PFSK-1 (cell line): ENCODE results near the gene RALGPS1.

Experiments
- FOXP2 ChIP-seq: optimal IDR thresholded peaks from 2 replicates; pipeline ENCODE3; 2011; ENCODE audit warnings: borderline replicate concordance, control low read depth, inconsistent platforms; ENCODE audit not compliant: insufficient read depth; ENCODE audit errors: extremely low read length, extremely low read depth
- POLR2AphosphoS5 ChIP-seq: IDR thresholded peaks from 2 replicates; pipeline ENCODE4 v1.6.1; 2012; ENCODE audit warnings: low read depth, mild to moderate bottlenecking, control low read depth, low read length, moderate library complexity
- SIN3A ChIP-seq: IDR thresholded peaks from 2 replicates; pipeline ENCODE4 v1.6.1; 2012; ENCODE audit warnings: mild to moderate bottlenecking, low read length, moderate library complexity, borderline replicate concordance; ENCODE audit not compliant: insufficient read depth
- TAF1 ChIP-seq: IDR thresholded peaks from 2 replicates; pipeline ENCODE4 v1.6.1; 2012; ENCODE audit warnings: low read length, control low read depth, borderline replicate concordance; ENCODE audit not compliant: insufficient read depth
- TF ChIP-seq, protein P1 (sequence below), 2 experiments: IDR thresholded peaks; 2 replicates each; pipeline versions ENCODE4 v1.6.1 to v1.8.0; 2011 to 2012; ENCODE audit warnings: low read depth in 2 of 2, low read length in 2 of 2, control low read depth in 1 of 2, inconsistent platforms in 1 of 2, mild to moderate bottlenecking in 1 of 2, moderate library complexity in 1 of 2; ENCODE audit not compliant: insufficient read depth in 1 of 2

Gene RALGPS1

DNA sequence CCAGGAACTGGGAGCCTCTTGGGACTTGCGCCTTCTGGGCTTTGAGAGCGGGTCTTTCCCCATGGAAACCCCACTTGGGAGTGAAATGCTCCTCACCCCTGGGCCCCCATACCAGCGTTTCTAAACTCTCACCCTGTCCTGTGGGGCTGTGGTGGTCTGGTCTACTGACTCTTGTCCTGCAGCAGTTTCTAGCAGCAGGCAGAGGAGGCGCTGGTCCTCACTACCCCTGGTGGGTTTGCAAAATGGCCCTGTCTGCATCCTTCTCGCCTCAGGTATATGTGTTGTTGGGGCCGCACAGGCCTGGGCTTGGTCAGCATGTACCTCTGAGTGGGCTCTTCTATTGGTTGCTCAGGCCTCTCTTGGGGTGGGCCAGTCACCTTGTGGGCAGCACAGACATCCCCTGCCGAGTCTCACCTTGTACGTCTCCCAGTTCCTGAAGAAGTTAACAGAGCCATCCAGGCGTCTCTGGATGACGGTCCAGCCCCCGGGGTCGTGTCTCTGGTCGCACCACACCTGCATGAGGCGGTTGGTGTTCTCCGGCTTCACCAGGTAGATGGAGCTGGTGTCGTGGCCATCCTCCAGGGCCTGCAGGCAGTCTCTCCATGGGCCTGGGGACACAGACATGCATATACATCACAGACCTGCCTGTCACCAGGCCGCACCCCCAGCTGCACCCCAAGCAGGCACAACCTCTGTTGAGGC, 178.9 kb downstream of the RALGPS1 start:
- TF ChIP-seq POLR2AphosphoS5 (no peak), SIN3A (no peak), FOXP2 (no peak), TAF1 (no peak)
- TF ChIP-seq, protein P1, sequence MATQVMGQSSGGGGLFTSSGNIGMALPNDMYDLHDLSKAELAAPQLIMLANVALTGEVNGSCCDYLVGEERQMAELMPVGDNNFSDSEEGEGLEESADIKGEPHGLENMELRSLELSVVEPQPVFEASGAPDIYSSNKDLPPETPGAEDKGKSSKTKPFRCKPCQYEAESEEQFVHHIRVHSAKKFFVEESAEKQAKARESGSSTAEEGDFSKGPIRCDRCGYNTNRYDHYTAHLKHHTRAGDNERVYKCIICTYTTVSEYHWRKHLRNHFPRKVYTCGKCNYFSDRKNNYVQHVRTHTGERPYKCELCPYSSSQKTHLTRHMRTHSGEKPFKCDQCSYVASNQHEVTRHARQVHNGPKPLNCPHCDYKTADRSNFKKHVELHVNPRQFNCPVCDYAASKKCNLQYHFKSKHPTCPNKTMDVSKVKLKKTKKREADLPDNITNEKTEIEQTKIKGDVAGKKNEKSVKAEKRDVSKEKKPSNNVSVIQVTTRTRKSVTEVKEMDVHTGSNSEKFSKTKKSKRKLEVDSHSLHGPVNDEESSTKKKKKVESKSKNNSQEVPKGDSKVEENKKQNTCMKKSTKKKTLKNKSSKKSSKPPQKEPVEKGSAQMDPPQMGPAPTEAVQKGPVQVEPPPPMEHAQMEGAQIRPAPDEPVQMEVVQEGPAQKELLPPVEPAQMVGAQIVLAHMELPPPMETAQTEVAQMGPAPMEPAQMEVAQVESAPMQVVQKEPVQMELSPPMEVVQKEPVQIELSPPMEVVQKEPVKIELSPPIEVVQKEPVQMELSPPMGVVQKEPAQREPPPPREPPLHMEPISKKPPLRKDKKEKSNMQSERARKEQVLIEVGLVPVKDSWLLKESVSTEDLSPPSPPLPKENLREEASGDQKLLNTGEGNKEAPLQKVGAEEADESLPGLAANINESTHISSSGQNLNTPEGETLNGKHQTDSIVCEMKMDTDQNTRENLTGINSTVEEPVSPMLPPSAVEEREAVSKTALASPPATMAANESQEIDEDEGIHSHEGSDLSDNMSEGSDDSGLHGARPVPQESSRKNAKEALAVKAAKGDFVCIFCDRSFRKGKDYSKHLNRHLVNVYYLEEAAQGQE (IDR thresholded peaks at IDR 0.05; ENCODE audit: insufficient read depth in 1 of 2, low read depth in 2 of 2, low read length in 2 of 2), result no peak

DNA sequence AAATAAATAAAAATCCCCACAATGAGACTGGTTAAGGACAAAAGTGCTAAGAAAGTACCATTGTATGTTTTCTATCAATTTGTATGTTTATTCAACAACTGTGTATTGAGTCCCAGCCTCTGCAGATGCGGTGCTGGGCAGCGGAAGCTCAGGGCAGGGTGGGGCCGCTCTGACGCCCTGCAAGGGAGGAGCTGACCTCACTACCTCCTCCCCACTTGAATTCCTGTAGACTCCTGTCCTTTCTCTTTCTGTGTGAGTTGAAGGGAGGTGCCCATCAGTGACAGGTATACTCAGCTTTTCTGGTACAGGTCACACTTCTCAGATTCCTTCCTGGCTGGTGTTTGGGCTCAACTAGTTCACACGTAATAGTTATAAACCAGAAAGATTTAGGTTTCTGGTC, 180.8 kb downstream of the RALGPS1 start:
- TF ChIP-seq, protein P1 (IDR thresholded peaks at IDR 0.05; ENCODE audit: insufficient read depth in 1 of 2, low read depth in 2 of 2, low read length in 2 of 2), result no peak
- TF ChIP-seq TAF1 (no peak), POLR2AphosphoS5 (no peak), SIN3A (no peak), FOXP2 (no peak)

DNA sequence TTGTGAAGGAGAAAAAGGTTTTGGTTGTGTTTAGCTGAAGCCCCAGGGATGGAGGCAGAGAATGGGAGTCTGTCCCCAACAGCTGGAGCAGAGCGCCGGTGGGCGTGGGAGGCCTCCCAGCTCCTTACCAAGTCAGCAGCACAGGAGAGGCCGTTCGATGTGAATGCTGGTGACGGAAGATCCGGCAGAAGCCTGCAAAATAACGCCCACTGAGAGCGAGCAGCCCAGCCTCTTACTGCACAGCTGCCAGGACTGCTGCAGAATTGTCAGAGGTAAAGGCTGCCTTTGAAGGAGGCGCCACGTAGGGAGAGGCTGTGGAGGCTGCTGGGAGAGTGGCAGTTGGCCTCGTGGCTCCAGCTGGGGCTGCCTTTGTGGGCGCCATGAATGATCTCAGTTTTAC, 181.6 kb downstream of the RALGPS1 start:
- no peak for TF ChIP-seq POLR2AphosphoS5
- no peak for TF ChIP-seq TAF1
- TF ChIP-seq, protein P1 (IDR thresholded peaks at IDR 0.05; ENCODE audit: insufficient read depth in 1 of 2, low read depth in 2 of 2, low read length in 2 of 2), result no peak
- TF ChIP-seq SIN3A, result no peak
- no peak for TF ChIP-seq FOXP2

DNA sequence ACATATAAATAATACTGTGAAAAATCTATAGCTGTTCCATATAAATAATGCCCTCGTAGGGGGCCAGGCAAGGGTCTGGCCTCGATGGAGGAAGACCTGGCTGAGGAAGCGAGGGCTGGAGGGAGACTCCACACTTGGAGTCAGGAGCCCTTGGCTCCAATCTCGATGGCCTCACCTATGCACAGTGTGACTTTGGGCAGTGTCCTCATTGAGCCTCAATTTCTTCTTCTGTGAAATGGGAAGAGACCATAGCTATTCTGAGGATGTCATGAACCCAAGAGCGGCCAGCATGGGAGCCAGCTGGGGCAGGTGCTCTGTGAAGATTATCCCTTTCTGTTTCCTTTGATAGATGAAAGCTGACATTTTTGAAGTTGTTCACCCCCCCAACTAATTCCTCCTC, 183.1 kb downstream of the RALGPS1 start:
- TF ChIP-seq, protein P1 (IDR thresholded peaks at IDR 0.05; ENCODE audit: insufficient read depth in 1 of 2, low read depth in 2 of 2, low read length in 2 of 2), result no peak
- TF ChIP-seq POLR2AphosphoS5 (no peak), FOXP2 (no peak), SIN3A (no peak)

DNA sequence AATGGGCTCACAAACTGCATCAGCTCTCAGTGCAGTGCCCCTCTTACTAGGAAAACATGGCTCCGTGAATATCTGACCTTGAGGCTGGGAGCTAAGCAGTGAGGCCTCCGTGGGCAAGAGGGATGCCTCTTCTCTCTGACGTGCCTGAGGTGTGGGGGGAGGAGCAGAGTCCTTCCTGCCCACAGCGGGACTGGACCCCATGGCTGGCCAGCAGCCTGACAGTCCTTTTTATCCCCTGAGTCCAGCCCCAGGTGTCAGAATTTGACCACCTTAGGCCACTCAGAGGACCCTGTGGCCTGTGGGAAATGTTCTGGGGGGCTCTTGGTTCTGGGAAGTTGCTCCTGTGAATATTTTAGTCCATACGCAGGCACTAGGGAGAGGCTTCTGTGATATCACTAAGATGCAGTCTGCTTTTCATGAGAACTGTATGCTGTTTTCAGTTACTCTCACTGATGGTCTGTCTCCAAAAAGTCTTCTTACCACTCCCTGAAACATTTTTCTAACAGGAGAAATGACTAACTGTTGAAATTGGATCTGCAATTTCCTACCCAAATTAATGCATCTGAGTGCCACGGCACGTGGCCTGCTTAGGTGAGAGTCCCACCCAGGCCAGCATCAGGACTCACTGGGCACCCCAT, 184.5 kb downstream of the RALGPS1 start:
- no peak for TF ChIP-seq FOXP2
- TF ChIP-seq POLR2AphosphoS5, result no peak
- no peak for TF ChIP-seq SIN3A
